ENCODE data around the gene TSR1.

The TSR1 gene

DNA sequence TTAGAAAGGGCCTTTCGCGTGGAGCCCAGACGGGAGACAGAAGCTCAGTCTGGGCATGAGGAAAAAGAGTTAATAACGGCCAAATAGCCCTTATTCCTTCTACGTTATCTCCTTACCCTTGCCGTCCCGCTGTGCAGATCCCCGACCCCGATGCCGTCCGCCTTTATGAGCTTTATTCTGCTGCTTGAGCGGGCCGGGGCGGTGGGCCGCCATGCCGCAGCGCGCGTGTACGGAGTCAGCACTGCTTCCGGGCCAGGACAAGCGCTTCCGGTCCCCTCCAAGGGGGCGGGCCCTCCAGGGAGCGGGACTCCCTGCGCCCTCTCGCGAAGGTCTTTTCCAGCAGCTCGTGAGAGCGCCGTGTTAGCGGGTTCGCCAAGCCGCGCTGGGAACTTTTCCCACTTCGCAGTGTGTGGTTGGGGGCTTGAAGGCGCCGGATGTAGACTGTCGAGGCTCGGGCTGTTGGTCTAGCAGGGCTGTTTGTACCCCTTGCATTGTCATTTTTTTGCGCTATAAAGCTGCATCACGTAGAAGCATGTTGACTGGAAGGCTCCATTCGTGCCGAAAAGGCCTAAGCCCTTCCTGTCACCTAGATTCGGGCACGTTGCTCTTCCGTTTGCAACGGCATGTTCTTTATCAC, at the start of gene TSR1:
TSS of gene TSR1 (minus strand) at position 243 of the 637 bp plus-strand sequence. CDS start at position 213, 30 bp downstream.
- peak; percentile 91 for FAIRE-seq

DNA sequence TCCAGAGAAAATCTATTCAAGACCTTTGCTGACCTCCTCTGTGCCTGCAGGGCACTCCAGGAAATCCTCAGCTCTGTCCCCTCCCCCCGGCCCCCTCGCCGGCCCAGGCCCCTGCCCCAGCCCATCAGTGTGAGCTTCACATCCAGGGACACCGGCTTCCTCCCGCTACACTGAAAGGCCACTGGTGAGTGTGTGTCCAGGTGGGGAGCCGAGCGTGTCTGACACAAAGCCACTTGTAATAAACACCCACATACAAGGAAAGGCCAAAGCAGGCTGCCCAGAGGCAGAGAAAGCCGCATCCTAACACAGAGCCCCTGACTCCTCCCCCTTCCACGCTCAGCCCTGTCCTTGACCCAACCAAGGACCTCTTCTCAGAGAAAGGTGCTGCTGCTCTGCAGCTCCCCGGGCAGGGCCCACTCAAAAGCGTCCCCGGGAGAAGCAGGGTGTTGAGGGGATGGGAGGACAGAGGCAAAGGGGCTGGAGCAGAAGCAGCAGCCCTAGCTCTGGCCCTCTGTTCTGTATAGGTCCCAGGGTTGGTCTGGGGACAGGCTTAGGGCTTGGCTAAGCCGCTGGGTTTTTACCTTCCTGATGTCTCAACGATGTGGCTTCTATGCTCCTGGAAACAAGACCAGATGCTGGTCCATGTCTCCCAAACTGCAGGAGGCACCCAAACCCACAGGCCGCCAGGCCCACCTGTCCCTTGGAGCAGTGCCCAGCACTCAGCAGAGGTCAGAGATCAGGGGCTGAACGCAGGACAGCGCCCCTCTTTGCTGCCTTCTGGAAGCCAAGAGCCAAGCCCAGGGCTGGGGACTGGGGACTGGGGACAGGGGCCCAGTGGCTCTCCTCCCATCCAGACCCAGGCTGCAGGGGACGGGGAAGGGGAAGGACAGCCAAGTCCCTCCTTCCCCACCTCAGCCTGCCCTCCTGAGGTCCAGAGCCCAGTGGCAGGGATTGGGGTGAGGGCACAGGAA, 49.3 kb upstream of the TSR1 start:
- FAIRE-seq: no peak

DNA sequence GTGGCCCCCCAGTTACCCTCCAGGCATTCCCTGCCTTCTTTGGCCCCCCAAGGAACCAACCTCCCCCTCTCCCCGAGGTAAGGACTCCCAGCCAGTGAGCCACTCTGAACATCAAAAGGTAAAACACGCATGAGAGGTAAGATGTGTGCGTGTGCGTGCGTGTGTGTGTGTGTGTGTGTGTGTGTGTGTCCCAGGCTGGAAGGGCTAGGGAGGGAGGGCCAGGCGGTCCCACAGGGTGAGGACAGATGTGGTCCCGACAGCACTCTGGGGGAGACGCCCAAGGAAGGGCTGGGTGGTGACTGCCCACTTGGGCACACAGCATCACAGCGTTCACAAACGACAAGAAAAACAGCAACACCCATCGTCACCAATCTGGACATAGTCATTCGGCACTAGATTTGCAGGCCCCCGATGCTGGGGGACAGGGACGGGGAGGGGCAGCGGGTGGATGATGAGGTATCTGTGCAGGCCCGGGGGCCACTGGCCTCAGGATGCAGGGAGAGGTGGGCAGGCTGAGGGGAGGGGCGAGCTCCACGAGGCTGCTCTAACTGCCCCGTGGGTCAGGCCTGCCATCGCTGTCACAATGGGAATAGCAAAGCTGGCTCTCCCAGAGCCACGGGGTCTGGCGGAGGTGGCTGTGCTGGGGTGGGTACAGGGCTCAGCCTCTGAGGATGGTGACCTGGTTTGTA, 48.3 kb upstream of the TSR1 start:
- FAIRE-seq: no peak

DNA sequence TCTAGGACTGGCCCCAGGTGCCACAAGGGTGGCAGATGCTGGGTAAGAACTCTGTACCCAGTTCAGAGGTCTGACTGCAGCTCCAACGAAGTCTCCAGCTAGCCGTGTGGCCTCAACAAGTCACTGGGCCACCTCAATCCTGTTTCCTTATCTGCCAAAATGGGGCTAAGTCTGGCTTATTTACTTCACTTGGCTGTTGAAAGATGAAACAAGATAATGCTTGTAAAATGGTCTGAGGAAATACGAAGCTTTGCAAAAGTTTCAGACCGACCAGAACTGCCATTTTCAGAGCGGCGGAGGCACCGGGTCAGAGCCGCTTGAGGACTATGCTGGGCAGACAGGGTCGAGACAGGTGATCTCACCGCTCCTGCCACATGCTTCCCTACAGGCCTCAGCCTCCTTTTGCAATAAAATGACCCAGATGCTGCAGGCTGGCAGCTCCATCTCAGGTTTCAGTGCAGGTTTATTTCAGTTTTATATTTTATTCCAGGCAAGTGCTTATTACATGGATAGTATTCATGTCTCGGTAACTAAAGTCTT, 47.4 kb upstream of the TSR1 start:
- no peak for FAIRE-seq

DNA sequence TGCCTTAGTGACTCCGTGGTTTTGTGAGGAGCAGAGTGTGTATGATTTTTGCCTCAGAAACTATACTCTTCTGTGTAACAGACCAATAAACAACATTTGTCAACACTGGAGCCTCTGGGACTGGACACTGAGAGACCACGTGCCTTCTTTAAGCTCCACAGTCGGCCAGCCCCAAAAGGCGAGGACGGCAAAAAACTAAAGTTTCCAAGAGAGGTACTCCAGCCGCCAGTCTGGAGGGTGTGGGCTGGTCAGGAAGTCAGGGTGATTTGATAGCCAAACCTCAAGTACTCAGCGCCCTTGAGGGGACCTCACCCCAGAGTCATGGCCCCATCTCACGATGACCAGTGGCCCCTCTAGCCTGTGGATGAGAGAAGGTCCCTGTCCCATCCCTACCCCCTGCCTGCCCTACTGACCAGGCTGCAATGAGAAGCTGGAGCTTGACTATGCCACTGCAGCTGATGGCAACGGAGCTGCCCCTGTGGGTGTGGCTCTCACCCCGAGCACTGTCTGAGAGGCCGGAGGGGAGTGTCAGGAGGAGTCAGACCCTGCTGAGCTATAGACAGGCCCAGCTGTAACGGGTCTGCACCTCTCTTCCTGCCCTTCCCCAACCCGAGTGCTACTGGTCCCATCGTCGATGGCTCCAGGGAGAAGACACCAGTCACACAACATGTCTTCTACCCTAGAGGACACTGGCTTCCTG, 44.8 kb upstream of the TSR1 start:
- no peak for FAIRE-seq

DNA sequence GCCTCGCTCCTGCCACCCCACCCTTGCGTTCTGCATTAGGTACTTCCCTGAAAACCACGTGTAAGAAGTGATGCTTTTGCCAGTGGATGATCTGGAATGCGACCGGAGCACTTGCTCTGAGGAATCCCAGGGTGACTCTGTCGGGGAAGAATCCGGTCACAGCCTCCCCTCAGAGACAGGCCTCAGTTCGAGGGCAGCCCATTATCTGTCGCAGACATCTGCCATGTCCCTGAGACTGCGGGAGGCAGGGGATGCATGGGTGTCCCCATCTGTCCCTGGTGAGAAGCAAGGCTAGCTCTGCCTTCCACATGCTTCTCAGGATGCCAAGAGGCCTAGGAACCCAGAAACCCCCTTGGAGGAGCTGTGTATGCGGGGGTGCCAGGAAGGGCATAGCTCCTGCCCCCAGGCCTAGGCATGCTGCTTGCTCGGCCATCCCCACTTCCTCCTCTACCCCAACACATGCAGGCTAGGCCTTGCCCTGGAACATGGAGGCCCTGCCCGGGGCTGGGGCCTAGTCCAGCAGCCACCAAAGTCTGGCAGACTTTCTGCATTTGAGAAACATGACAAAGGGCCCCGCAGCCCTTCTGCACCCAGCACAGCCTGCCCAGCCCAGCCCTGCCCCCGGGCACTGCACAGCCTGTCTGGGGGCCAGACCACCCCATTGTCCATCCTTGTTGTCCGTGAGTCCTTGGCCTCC, 44.1 kb upstream of the TSR1 start:
- no peak for FAIRE-seq

DNA sequence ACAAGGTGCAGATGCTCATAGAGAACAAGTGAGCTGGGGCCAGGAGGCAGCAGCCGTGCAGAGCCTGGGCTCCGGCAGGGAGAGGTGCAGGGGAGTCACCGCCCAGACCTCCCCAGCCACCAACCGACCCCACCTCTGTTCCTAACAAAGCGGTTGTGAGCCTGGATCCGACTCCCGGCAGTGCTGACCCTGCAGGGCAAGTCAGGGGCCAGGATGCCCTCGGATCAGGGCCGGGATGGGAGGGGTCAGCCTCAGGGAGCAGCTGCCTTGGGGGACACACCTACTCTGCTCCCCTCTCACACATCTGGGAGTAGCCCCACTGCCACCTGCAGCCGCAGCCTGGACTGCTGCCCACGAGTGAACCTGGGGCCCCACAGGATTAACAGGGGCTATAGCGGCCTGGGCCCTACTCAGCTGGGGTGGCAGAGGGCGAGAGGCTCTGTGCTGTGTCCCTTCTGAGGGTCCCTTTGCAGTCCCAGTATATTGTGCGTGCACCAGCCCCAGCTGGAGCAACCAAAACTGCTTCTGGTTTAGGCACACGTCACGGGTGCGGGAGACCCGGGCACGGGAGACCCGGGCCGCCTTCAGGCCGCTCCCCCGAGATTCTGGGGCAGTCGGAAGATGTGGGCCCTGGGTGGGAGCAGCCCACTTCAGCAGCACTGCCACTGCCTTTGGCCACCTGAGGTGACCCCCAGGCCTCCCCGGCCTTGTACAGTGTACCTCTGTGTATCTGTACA, 43.4 kb upstream of the TSR1 start:
- no peak for FAIRE-seq

DNA sequence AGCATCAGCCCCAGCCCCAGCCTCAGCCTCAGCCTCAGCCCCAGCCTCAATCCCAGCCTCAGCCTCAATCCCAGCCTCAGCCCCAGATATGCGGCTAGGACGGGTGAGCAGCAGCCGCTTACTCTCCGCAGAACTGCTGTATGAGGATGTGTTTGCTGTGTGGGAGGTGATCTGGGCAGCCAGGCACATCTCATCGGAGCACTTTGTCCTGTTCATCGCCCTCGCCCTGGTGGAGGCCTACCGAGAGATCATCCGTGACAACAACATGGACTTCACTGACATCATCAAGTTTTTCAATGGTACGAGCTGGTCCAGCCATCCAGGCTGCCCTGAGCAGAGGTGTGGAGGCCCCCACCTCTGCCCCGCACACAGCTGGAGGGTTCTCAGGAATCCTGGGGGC, 42.6 kb upstream of the TSR1 start:
- no peak for FAIRE-seq

DNA sequence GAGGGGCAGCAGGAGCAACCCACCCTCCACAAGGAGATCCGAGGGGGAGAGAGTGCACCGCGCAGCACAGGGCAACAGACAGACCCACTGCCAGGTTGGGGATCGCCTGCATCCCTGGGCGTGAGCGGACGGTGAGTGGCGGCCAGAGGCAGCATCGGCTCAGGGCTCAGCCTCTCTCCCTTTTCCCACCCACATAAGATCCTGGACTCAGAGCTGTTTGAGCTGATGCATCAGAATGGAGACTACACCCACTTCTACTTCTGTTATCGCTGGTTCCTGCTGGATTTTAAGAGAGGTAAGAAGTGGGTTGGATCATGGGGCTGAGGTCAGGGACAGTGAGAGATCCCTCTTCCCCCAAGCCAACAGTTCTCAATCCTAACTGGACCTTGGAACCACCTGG, 41.4 kb upstream of the TSR1 start:
- no peak for FAIRE-seq

DNA sequence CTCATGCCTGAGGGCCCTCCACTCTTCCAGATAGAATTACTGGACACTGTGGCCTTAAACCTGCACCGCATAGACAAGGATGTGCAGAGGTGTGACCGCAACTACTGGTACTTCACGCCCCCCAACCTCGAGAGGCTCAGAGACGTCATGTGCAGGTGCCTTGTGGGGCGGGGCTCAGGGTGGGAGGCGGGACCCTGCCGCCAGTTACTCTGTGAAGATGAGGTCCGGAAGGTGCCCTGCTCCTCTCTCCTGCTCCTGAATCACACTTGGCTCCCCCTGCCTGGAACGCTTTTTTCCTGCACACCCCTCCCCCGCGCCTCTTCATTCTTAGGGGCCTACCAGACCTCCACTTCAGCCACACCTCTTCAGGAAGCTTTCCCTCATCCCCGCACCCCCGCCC, 39.9 kb upstream of the TSR1 start:
- no peak for FAIRE-seq

DNA sequence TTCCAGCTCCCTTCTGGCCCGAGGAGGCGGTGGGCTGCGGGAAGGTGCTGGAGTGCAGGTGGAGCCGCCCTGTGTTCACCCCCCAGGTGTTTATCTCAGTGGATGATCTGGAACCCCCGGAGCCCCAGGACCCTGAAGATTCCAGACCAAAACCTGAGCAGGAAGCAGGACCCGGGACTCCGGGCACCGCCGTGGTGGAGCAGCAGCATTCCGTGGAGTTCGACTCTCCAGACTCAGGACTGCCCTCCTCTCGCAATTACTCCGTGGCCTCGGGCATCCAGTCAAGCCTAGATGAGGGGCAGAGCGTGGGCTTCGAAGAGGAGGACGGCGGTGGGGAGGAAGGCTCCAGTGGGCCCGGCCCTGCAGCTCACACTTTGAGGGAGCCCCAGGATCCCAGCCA, 39.1 kb upstream of the TSR1 start:
- no peak for FAIRE-seq

DNA sequence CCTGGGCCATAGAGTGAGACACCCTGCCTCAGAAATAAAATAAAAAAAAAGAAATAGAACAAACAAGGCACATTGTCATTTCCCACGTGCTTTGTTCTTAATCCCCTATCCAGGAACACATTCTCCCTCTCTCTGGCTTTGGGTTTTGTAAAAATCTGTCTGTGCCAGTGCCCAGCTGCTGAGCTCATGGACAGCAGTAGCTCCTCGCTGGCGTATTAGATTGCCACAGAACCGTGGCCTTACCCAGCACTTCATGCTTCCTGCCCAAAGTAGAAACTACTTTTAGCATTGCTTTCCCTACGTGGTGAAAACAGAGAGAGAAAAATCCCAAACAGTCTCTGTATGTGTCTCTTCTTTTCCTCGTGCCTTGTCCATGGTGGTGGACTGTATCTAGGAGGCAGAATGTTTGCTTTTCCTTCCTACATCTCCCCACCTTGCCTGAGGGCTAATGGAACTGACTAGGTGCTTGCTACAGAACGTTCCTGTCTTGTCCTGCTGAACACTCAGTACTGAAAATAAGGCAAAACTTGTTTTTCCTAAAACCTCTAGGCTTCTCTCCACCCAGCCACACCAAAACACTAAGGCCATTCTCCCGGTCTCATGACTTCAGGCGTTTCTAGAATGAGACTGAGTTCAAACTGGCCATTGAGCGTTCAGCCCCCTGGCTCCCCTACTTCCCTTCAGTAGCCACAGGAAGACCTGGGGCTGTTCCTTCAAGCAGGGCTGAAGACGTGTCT, 38.5 kb upstream of the TSR1 start:
- FAIRE-seq: no peak

DNA sequence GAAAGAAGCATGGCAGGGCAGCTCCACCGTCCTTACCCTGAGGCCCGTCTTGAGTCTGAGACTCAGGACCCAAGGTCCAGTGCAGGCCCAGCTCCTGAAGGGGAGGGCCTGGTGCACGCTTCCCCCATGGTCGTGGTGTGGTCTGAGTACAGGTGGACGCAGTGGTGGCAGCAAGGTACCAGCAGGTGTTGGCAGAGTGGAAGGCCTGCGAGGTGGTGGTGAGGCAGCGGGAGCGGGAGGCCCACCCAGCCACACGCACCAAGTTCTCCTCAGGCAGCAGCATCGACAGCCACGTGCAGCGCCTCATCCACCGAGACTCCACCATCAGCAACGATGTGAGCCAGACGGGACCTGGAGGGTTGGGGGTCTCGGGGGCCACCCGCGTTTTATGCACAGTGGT, 36.9 kb upstream of the TSR1 start:
- no peak for FAIRE-seq

DNA sequence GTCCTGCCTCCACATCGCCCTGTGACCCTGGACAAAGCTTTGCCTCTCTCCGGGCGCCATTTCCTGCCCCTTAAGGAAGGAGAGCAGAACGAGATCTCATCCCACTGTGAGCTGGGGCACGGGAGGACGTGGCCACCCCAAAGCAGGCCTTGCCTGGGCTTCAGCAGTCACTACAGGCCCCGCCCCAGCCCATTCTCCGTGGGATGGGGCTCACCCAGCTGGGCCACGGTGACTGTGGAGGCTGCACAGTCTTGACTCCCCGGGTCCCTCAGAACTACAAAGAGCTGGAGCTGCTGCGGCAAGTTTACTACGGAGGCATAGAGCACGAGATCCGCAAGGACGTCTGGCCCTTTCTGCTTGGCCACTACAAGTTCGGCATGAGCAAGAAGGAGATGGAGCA, 36.4 kb upstream of the TSR1 start:
- FAIRE-seq: no peak

DNA sequence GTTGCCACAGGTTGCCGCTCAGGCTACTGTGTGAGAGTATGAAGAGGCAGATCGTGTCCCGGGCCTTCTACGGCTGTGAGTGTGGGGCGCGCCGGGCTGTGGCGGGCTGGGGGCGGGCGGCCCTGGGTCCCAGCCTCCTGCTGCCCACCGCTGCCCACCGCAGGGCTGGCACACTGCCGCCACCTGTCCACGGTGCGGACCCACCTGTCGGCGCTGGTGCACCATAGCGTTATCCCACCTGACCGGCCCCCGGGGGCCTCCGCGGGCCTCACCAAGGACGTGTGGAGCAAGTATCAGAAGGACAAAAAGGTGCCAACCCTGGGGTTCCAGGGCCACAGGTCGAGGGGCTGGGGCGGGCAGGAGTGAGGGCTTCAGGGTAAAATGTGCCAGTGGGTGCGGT, 35.9 kb upstream of the TSR1 start:
- FAIRE-seq: no peak

DNA sequence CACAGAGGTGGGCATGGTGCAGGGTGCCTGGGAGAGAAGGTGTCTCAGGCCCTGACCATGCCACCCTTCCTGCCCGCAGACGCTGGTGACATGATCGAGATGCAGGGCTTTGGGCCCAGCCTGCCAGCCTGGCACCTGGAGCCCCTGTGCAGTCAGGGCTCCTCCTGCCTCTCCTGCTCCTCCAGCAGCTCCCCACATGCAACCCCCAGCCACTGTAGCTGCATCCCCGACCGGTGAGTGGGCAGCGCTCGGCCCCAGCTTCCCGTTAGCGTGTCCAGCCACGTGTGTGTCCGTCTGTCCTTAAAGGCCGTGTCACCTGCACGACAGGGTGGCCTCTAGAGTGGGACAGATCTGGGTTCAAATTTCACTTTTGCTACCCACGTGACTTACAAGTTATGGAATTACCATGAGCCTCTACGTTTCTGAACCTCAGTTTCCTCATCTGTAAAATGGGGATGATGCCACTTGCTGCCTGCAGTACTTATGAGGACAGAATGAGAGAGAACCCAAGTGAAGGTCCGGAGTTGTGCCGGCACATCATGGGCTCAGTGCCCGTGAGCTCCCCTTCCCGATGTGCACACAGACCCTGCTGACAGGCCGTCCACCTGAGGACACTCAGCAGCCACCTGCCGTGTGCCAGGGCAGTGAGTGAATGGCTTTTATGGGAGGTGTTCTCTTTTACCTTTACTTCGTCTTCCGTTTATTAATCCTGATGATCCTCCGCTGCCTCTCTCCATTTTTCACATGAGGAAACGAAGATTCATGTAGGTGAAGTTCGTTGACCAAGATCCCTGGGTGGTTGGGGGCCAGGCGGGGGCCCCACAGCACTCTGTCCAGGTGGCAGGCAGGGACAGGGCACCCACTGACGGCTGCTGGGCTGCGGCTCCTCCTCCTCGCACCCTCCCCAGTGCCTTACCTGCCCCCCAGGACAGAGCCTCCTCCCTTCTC, 35.2 kb upstream of the TSR1 start:
- FAIRE-seq: no peak

DNA sequence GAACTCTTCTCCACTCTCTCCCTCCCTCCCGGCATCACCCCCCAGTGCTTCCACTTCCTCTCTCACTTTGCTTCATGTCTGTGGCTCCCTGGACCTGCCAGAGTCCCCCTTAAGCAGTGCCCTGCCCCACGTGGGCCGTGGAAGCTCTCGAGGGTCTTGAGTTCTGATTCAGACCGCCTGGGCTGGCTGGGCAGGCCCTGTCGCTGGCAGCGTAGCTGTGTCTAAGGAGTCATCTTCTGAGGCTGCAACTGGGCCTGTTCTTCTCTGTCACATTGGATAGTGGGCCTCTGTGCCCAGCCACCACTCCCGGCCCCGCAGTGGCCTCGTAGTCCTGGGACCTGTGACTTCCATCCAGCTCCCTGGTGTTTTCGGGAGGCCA, 33.9 kb upstream of the TSR1 start:
- no peak for FAIRE-seq

DNA sequence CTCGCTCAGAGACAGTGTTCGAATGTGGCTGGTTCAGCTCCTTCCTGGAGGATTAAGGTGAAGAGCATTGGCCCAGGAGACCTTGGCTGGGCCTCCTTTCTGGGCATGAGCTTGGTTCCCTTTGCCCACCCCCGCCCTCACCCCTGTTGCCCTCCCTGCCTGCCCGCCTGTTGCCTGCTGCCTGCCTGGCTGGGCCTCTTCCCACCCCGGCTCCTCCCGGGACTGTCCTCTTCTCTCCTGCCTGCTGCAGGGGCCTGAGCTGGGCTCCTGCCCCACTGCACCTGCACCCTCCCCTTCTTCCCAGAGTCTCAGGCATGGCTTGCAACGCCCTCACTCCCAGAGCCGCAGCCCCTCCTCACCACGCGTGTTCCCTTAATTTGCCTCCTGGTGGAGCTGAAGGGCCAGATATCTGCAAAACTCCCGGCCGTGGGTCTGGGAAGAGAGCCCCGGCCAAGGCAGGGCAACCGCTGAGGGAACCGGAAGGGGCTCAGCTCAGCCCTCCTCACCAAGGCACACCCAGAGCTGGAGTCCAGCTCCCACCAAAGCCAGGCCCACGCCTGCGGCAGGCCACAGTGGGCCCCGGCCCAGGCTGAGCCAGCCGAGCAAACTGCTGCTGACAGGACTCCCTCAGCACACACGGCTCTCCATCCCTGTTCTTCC, 33.4 kb upstream of the TSR1 start:
- no peak for FAIRE-seq

DNA sequence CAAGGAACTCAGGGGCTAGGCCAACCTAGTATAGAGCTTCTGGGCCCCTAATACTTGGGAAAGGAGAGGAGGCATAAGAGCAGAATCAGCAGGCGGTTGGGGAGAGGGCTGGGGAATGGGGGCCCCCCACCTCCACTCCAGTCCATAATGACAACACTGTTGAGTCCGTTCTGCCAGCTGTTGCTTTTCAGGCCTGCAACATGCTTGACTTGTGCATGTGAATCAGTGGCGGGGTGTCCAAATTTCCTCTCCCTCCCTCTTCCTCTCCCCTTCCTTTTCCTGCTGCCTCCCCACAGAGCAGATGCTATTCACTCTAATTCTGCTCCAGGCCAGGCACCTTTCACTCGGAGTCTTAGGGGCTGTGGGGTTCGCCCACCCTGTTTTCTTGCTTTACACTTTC, 32.8 kb upstream of the TSR1 start:
- no peak for FAIRE-seq
